GM04503 (cell line): ENCODE data around the gene PLA2G15.

Experiments
- DNase-seq: peaks from one replicate; pipeline ENCODE4 v3.0.0-alpha.2; 2012; ENCODE audit warnings: low read depth

The PLA2G15 gene

DNA sequence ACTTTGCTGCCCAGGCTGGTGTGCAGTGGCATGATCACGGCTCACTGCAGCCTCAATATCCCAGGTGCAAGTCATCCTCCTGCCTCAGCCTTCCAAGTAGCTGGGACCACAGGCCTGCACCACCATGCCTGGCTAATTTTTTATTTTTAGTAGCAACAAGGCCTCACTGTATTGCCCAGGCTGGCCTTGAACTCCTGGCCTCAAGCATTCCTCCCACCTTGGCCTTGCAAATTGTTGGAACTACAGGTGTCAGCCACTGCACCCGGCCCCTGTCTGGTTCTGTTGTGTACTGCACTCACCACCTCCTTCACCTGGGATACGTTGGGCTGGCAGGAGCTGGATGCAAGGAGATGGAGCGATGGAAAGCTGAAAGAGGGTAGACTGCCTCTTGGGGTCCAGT, 8.5 kb downstream of the PLA2G15 start:
- DNase-seq: no peak

DNA sequence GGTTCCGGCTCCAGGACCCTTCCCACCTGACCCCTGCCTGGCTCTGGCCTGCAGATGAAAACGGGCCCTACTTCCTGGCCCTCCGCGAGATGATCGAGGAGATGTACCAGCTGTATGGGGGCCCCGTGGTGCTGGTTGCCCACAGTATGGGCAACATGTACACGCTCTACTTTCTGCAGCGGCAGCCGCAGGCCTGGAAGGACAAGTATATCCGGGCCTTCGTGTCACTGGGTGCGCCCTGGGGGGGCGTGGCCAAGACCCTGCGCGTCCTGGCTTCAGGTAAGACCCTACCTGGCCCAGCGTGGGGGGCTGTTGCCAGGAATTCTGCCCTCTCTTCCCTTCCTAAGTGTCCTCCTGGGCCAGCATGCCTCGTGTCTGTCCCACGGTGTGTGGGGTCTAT, 10.5 kb downstream of the PLA2G15 start:
- DNase-seq: no peak

DNA sequence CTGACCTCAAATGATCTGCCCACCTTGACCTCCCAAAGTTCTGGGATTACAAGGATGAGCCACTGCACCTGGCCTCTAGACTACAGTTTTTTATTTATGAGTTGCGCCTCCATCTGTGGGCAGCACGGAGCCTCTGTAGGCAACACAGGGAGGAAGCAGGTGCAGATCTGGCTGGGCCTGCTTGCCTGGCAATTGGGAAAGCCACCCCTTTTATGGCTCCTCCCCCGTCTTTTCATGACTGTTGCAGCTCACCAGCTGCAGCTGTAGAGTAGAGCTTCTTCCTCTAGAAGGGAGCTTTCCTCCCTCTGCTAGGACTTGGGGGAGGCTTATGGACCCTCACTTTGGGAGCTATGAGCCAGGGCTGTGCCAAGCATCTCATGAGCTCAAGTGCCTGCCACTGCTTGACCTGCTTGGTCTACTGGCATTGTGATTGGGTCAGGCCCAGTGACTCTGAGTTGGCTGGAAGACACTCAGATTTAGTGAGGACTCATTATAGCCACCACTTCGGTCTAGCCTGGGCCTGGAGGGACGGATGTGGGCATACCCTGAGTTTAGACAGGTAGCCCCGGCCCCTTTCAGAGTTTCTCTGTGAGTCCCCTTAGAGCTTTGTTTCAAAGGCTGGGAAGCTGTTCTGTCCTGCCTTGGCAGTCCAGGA, 12.2 kb downstream of the PLA2G15 start:
- no peak for DNase-seq

DNA sequence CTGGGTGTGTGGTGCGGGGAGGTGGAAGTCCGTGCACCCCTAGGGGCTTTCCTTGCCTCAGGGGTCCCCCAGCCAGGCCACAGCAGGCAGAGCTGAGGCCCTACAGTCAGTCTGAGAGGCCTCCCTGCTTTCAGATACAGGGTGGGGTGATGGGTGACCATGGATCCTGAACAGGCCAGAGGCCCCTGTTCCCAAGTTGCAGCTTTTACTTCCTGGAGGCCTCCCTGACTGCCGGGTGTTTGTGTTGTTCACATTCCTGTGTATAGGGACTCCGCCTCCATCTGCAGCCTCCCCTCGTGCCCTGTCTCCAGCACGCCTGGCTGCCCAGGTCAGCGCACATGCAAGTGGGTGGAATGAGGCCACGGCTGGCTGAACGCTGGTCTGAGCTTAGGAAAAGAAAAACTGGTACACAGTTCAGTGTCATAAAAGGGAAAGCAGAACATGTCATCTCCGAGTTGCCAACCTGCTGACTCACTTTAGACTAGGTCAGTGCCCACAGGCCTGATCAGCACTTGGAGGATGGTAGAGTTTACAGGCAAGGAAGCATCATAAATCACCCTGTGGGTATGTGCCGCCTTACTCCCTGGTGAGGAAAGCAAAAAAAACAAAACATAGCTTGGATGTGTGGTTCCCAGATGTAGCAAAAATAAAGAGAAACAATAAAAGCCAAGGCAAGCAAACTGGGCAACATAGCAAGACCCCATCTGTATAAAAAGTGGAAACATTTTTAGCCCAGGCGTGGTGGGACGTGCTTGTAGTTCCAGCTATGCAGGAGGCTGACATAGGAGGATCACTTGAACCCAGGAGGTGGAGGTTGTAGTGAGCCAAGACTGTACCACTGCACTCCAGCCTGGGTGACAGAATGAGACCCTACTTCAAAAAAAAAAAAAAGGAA, 13.0 kb downstream of the PLA2G15 start:
- DNase-seq: peak; percentile 69

DNA sequence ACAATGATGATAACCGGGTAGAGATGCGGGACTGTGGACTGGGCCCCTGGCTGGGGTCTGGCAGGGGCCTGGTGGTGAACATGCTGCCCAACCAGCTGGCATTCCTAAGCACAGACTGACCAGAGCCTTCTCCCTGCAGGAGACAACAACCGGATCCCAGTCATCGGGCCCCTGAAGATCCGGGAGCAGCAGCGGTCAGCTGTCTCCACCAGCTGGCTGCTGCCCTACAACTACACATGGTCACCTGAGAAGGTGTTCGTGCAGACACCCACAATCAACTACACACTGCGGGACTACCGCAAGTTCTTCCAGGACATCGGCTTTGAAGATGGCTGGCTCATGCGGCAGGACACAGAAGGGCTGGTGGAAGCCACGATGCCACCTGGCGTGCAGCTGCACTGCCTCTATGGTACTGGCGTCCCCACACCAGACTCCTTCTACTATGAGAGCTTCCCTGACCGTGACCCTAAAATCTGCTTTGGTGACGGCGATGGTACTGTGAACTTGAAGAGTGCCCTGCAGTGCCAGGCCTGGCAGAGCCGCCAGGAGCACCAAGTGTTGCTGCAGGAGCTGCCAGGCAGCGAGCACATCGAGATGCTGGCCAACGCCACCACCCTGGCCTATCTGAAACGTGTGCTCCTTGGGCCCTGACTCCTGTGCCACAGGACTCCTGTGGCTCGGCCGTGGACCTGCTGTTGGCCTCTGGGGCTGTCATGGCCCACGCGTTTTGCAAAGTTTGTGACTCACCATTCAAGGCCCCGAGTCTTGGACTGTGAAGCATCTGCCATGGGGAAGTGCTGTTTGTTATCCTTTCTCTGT, 14.0 kb downstream of the PLA2G15 start:
- DNase-seq: no peak

DNA sequence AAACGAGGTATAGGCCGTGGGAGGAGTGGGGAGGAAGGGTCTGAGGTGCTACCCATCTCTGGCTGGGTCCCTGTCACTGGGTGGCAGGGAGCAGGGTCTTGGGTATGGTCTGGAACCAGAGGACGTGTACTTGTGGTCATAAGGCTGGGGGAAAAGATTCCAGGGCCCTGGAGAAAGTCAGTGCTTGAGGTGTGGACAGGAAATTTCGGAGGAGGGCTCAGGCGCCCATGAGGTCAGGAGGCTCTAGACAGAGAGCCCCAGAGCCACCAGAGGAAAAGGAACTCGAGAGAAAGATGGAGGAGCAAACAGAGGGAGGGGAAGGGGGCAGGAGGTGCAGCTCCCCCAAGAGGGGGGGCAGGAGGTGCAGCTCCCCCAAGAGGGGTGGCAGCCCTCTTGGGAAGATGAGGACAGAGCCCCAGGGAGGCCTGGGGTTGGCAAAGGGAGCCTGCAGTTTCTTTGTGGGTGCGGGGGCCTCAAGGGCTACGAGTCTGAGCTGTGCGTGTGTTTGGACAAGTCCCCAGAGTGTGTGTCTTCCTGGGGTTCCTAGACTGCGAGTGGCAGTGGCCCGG, 18.5 kb downstream of the PLA2G15 start:
- DNase-seq: no peak

DNA sequence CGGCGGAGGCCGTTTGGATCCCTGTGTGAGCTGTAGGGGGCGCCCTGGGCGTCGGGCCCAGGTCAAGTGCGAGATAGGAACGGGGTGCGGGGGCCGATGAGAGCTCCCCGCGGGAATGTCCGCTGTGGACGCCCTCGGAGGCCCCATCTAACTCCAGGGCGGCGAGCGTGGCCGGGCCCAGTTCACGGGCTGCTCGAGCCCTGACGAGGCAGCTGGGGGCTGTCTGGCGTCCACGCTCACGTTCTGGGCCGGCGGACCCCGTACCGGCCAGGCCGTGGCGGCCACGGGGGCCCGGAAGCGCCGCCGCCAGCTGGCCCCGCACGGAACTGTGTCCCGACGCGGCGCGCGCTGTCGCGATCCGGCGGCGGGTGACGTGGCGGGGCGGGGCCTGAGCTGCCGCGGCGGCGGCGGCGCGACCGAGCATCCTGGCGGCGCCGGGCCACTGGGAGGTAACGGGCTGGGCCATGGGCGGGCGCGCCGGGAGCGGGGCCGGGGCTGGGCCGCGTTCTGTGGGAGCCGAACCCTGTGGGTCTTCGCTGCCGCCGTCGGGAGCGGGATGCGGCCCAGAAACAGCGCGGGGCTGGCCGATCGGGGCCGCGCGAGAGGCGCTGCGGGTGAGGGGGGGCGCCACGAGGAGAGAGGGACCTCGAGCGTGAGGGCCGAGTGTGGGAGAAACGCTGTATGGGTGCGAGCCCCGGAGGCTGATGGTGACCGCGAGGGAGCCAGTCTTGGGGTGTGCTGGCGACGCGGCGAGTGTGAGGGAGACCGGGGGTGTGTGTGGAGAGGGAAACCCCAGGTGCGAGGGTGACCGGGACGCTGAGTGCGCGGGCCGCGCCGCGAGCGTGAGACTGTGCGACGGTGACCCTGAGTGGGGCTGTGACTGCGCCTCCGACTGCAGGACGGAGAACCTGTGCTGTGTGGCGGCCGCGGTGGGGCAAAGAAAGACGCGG, 19.2 kb downstream of the PLA2G15 start, which contains the start of gene SLC7A6:
Gene SLC7A6, plus strand, starts transcription at position 399 of the 950 bp plus-strand sequence. CDS start 10,201 bp downstream, outside the sequence.
- DNase-seq: no peak

DNA sequence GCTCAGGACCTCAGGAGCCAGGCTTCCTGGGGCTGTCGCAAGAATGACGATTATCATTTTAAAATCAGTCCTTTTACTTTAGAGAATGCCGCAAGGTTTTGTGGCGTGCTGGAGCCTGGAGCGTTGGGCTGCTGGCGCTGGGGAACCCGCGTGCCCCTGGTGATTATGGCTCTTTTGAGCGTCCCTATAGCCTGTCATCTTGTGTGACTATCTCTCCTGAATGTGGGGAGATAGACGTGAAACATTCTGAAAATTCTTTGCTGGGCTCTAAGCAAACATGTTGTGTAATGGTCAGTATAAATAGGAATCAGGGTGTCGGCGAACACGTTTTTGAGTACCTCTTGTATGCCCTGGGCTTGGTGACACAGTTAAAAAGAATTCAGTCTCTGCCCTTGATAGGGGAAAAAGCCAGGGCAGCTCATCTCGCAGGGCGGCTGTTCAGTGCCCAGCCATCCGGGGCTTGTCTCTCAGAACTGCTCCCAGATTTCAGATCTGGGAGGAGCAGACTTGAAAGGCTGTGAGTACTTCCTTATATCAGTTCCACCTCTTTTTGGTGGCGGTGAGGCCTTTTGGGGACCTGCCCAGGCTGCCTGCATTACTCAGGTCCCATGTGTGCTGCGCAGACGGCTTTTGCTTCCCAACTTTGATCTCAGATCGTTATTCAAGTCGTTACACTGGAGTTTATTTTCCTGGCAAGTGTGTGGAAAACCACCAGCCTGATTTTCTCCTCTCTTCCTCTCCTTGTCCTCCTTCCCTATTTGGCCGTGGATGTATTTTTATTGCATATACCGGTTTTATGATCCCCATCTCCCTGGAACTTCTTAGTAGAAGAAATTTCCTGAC, 20.1 kb downstream of the PLA2G15 start:
- peak; percentile 80 for DNase-seq

DNA sequence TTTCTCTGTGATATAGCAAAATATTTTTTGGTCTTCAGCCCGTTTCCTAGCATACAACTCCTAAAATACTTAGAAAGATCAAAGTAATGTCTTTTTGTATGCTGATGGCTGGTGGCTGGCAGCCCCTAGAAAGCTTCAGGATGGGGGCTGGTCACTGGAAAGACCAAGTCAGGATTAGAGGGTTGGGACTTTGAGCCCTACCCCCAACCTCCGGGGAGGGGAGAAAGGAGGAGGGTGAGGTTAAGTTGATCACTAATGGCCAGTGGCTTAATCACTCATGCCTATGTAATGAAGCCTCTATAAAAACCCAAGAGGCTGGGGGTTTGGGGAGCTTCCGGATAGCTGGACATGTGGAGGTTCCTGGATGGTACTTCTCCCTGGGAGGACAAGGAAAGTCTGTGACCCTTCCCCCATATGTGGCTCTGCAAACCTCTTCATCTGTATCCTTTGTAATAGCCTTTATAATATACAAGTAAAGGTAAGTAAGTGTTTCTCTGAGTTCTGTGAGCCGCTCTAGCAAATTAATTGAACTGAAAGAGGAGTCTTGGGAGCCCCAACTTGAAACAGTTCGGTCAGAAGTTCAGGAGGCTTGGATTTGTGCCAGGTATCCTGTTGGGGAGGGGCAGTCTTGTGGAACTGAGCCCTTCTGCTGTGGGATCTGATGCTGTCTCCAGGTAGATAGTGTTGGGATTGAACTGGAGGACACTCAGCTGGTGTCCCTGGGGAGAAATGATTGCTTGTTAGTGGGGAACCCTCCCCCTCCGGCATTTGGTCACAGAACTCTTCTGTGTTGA, 22.6 kb downstream of the PLA2G15 start:
- DNase-seq: no peak

DNA sequence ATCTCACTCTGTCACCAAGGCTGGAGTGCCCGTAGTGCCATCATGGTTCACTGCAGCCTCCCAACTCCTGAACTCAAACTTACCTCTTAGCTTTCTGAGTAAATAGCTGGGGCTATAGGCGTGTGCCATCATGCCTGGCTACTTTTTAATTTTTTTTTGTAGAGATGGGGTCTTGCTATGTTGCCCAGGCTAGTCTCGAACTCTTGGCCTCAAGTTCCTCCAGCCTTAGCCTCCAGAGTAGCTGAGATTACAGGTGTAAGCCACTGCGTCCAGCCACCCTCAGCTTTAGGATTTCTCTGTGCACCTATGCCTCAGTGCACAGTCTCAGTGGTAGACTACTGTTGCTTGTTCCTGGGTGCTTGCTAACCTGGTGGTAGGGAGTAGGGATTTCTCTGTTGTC, 24.6 kb downstream of the PLA2G15 start:
- no peak for DNase-seq

DNA sequence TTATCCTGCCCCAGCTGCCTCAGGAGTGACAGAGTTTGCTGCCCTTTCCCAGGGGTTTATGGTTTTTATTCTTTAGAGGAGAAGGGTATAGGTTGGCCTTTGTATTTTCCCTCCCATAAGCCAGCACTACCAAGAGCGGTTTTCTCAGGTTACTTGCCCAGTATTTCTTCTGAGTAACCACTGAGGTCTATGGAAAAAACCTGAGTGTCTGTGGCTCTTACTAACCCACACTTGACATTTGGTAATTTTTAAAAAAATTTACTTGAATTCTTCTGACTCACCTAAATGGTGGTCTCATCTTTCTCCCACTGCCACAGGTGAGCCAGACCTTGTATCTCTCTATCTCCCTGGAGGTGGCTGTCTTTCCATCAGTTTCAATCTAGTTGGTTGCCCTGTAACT, 25.2 kb downstream of the PLA2G15 start:
- DNase-seq: no peak

DNA sequence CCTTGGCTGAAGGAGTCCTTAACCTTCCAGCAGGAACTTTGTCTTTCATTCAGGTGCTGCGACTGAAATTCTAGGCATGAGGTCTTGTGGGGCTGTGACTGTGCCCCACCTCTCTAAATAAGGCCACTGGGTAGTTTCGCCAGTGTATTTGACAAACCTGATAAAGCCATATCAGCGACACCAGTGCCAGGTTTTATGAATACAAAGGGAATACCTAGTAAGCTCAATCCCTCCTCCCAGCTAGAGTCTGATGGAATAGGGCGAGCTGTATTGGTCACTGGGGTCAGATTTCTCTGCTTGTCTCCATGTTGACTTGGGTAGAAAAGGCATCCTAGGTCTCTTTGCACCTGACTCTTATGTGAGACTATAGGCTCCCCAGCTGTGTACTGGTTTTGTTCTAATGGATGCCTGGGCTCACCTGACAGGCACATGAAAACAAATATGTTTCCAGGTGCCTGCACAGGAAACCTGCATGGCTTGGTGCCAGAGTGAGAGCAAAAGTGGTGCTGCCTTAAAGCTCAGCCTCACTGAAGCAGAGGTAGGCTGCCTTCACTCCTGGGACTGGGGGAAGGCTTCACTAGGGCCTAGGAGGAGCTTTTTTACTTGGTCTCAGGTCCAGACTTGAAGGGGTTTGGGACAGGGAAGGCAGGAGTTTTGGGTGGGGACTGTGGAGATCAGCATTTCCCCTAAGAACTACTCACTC, 27.5 kb downstream of the PLA2G15 start:
- no peak for DNase-seq

DNA sequence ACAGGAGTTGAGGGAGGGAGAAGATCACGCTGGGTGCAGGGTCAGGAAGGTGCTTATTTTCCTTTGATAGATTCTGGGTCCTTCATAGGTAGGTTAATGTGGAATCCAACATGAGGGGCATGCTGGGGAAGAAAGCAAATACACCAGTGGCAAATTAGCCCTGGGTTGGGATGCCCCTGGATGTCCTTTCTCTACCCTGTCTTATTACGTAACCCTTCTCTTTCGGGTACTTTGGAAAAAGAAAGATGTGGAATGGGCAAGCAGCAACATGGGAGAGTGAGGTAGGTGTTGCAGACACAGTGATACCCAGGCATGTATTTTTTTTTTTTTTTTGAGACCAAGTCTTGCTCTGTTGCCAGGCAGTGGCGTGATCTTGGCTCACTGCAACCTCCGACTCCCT, 28.3 kb downstream of the PLA2G15 start:
- no peak for DNase-seq

DNA sequence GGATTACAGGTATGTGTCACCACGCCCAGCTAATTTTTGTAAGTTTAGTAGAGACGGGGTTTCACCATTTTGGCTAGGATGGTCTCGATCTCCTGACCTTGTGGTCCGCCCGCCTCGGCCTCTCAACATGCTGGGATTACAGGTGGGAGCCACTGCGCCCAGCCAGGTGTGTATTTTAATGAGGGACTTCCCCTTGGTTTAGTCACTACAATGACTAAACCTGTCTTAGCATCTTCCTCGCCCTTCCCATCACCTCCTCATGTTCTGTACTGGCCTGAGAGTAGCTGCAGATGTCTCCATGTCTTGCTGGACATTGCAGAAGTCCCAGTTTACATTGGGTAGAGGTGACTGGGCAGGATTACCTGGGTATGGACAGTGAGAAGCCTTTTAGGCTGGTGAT, 28.7 kb downstream of the PLA2G15 start:
- DNase-seq: no peak

DNA sequence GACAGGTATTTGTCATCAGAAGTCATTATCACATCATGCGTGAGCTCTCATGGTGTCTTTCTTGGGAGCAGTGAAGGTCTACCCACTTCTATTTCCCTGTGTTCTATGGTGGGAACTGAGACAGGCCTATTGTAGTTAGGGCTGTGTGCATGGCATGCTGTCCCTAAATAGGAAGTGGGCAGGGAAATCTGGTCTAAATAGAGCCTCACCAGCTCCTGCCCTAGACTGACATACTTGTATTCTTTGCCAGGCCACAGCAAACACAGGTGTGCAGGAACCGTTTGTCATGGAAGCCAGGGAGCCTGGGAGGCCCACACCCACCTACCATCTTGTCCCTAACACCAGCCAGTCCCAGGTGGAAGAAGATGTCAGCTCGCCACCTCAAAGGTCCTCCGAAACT, 29.3 kb downstream of the PLA2G15 start:
- no peak for DNase-seq

DNA sequence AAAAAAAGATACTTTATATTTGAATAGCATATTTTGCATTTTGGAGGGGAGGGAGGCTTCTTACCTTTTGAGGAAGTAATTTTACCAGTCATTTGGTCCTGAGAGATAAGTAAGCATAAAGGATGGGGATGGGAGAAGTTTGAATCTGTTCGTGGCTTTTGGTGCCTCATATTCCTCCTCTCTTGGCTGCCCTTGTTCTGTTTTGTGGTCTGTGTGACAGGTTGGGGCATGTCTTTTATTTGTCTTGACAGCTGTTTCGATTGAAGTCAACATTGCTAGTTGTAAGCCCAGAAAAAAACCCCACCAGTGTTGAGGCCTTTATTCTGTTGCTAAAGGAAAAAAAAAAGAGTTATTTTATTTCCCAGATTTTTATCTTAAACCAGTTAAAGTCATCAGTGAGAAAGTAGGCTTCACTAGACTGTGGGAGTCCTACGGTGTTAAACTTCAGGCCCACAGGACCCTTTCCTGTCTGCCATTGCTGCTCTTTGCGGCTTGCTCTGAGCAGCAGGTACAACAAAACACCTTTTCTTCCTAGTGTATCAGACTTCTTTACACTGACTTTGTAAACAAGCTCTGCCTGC, 30.5 kb downstream of the PLA2G15 start:
- no peak for DNase-seq

DNA sequence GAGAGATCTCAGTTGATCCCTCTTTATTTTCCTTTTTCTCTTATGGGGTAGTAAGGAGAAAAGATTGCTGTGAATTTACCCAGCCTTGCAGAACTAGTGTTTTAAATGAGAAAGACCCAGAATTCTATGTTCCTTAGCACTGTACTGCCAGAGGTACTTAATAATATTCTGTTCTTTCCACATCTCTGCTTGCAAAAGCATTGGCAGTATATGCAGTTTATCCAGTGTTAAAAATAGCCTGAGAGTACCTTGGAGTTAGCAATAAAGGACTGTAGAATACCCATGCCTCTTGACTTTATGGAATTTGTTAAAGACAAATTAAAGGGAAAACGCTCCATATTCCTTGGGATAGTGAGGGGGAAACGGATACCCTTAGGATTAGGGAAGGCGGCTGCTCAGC, 31.1 kb downstream of the PLA2G15 start:
- no peak for DNase-seq
